ENCODE measurements around the gene ARID1B. TPM values are rescaled to one million over a fixed set of nuclear protein-coding genes. Genes with fewer than 3 reads are reported as not detected.
A peak's percentile ranks its signal among the peaks of the same experiment; 100 is the strongest.

Gene ARID1B
- total and polyA plus RNA-seq, 7 donors = 8.4 to 115 (median 69.6) TPM

DNA sequence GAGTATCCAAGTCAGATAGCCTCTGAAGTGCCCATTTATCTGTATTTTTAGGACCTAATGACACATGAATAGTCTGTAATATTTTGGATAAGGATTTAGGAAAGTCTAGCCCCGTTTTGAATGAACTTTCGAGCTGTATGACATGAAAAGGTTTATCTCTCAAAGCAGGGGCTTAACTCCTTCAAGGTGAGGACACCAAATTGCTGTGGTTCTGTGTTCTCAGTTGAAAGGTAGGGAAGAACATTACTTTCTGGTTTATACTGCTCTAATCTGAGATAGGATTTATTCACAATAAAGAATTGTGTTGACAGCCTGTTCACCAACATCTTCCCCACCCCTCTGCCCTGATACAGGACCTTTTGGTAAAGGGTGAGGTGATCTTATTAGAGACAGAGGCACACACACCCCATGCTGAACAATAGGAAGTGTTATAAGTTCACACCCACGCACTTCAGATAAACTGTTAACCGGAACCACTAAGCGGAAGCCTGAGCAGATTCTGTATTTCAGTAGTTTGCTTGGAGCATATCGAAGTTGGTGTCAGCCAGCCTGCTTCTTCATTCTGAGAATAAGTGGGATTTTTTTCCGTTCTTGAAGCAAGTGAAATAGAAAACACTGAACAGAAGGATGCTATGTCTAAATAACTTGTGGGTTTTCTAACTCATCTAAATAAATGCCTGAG lies 322.9 kb downstream of the ARID1B start:
- no peaks in the 10 kb centered on the region for H3K36me3 ChIP-seq
- no peak overlapping the region for H3K27ac ChIP-seq
- no peak for DNase-seq
- H3K9me3 ChIP-seq = no peaks in the 10 kb centered on the region
- H3K4me3 ChIP-seq = no peak overlapping the region
- no peaks in the 10 kb centered on the region for H3K27me3 ChIP-seq
- peaks cover 0 to 9% (median 0%) of the 10 kb centered on the region in 4 donors for H3K4me1 ChIP-seq
- intact Hi-C loops (cut with DNase I) = no loop called here
- TF ChIP-seq, protein P1, sequence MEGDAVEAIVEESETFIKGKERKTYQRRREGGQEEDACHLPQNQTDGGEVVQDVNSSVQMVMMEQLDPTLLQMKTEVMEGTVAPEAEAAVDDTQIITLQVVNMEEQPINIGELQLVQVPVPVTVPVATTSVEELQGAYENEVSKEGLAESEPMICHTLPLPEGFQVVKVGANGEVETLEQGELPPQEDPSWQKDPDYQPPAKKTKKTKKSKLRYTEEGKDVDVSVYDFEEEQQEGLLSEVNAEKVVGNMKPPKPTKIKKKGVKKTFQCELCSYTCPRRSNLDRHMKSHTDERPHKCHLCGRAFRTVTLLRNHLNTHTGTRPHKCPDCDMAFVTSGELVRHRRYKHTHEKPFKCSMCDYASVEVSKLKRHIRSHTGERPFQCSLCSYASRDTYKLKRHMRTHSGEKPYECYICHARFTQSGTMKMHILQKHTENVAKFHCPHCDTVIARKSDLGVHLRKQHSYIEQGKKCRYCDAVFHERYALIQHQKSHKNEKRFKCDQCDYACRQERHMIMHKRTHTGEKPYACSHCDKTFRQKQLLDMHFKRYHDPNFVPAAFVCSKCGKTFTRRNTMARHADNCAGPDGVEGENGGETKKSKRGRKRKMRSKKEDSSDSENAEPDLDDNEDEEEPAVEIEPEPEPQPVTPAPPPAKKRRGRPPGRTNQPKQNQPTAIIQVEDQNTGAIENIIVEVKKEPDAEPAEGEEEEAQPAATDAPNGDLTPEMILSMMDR (IDR thresholded peaks at IDR 0.05) = no peak
- no peak for TF ChIP-seq EP300 (IDR thresholded peaks at IDR 0.05)
- TF ChIP-seq POLR2A (IDR thresholded peaks at IDR 0.05) = no peak
- TF ChIP-seq POLR2AphosphoS5 (IDR thresholded peaks at IDR 0.05) = no peak
- WGBS, 2 donors = 60 to 83% methylated on average over 7 of the region's 7 CpGs

- H3K27me3 ChIP-seq = no peaks in the 10 kb centered on the region
- no peak overlapping the region for H3K4me3 ChIP-seq
- H3K36me3 ChIP-seq = no peaks in the 10 kb centered on the region
- H3K4me1 ChIP-seq = peaks cover 0 to 5% (median 0%) of the 10 kb centered on the region in 4 donors
- WGBS, 2 donors = 86 to 89% methylated on average over 1 of the region's 1 CpG
- no peak for DNase-seq
- TF ChIP-seq POLR2A (IDR thresholded peaks at IDR 0.05) = no peak
- TF ChIP-seq EP300 (IDR thresholded peaks at IDR 0.05) = no peak
- TF ChIP-seq, protein P1 (IDR thresholded peaks at IDR 0.05) = no peak
- no peak for TF ChIP-seq POLR2AphosphoS5 (IDR thresholded peaks at IDR 0.05)
- H3K27ac ChIP-seq = no peak overlapping the region
- H3K9me3 ChIP-seq = no peaks in the 10 kb centered on the region
- intact Hi-C loops (cut with DNase I) = no loop called here
Observed at GRCh38 chr6:157101166-157101565, 324.0 kb downstream of the ARID1B start.

DNA sequence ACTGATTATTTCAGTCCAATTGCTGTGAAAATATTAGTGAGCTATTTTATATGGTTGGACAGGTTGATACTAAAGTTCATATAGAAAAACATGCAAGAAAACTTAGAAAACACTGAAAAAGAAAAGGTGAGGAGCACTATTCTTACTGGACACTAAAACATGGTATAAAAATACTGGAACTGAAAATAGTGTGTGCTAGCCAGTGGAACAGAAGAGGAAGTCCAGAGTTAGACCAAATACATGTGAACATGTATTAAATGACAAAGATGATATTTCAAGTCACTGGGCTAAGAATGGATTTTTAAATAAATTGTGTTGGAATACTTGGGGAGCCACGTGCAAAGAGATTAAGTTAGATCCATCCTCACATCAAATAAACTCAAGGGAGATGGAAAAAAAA lies 327.6 kb downstream of the ARID1B start:
- H3K4me3 ChIP-seq = no peak overlapping the region
- H3K9me3 ChIP-seq = no peaks in the 10 kb centered on the region
- H3K36me3 ChIP-seq = no peaks in the 10 kb centered on the region
- no peak for DNase-seq
- WGBS, 2 donors = 81 to 87% methylated on average over 1 of the region's 1 CpG
- peaks cover 0 to 27% (median 21%) of the 10 kb centered on the region in 4 donors for H3K4me1 ChIP-seq
- H3K27me3 ChIP-seq = no peaks in the 10 kb centered on the region
- no peak overlapping the region for H3K27ac ChIP-seq
- TF ChIP-seq, protein P1 (IDR thresholded peaks at IDR 0.05) = no peak
- TF ChIP-seq EP300 (IDR thresholded peaks at IDR 0.05) (no peak), POLR2A (IDR thresholded peaks at IDR 0.05) (no peak), POLR2AphosphoS5 (IDR thresholded peaks at IDR 0.05) (no peak)
- intact Hi-C loops (cut with DNase I) = loop anchor here (5.0 kb wide), 1 partner anchor 328 kb away; the partner anchor contains the start of gene ARID1B

GRCh38 chr6:157106487-157106886 lies 329.3 kb downstream of the ARID1B start:
- intact Hi-C loops (cut with DNase I) = loop anchor here (5.0 kb wide), 1 partner anchor 329 kb away; the partner anchor contains the start of gene ARID1B
- Histone ChIP-seq H3K27ac (peak overlapping the region in 2 of 4 donors; percentile 73), H3K4me3 (no peak overlapping the region), H3K36me3 (peaks cover 0 to 10% (median 0%) of the 10 kb centered on the region in 4 donors), H3K4me1 (peaks cover 0 to 29% (median 20%) of the 10 kb centered on the region in 4 donors), H3K27me3 (no peaks in the 10 kb centered on the region), H3K9me3 (no peaks in the 10 kb centered on the region)
- no peak for DNase-seq
- 92 to 96% methylated on average over 2 of the region's 2 CpGs for WGBS, 2 donors
- TF ChIP-seq POLR2AphosphoS5 (IDR thresholded peaks at IDR 0.05) = no peak
- TF ChIP-seq, protein P1 (IDR thresholded peaks at IDR 0.05) = no peak
- no peak for TF ChIP-seq POLR2A (IDR thresholded peaks at IDR 0.05)
- no peak for TF ChIP-seq EP300 (IDR thresholded peaks at IDR 0.05)
